Measurements from ENCODE around the gene CHRNA4.
"Not testable (repeated sequence)": the region's sequence is repeated elsewhere in the genome, so short reads cannot be mapped to it uniquely, and the experiment has no call there.

CHRNA4 gene

DNA sequence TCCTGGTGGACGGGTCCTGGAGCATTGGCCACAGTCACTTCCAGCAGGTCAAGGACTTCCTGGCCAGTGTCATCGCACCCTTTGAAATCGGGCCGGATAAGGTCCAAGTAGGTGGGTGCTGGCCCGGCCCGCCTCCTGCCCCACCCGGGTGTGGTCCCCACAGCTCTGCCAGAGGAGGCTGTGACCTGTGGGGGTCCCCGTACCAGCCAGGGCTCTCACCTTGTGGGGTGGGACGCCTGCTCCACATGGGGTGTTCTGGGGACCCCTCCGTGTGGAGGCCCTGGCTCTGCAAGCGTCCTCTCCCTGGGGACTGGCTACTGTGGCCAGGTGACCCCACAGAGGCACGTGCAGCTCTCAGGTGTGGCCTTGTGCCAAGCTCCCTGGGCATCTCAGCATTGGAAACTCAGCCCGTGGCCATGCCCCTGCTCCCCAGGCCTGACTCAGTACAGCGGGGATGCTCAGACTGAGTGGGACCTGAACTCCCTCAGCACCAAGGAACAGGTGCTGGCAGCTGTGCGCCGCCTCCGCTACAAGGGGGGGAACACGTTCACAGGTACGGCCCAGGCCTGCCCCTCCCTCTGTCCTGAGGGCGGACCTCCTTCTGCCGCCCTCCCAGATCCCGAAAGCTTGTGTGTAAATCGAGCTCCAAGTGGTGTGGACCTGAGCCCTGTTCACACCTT lies 53.5 kb downstream of the CHRNA4 start:
- no peak for DNase-seq

DNA sequence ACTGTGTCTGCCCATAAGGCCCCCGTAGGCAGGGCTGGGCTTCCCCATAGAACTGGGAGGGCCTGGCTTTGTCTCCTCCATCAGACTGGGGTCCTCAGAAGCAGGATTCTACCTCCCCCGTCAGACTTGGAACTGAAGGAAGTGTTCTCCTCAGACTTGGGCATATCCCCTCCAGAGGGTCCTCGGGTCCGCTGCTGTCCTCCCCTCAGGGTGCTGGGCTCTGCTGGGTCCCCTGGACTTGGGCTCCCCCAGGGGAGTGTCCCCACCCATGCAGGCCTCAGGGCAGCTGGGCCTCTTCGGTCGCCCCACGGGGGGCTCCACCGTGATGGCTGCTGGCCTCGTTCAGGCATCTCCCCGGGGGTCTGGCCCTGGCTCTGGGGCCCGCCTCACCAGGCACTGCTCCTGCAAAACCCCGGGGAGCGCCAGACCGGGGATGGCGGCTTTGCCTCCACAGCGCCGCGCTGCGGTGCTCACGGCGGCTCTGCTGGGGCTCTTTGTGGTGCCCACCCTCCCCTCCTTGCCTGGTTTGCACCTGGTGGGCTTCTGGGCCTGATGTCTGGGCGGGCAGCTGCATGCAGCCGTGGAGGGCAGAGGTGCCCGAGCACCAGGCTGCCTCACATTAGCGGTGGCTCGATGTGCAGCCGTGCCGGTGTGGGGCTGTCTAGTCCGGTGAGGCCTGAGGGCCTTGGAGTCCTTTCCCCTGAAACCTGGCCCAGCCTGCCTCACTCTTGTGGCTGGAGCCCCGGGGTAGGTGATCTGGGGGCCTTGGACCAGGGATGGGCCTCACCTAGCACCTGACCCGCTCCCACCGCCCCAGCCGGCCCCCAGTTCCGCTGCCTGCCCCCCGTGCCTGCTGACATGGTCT lies 54.2 kb downstream of the CHRNA4 start:
- DNase-seq: no peak

DNA sequence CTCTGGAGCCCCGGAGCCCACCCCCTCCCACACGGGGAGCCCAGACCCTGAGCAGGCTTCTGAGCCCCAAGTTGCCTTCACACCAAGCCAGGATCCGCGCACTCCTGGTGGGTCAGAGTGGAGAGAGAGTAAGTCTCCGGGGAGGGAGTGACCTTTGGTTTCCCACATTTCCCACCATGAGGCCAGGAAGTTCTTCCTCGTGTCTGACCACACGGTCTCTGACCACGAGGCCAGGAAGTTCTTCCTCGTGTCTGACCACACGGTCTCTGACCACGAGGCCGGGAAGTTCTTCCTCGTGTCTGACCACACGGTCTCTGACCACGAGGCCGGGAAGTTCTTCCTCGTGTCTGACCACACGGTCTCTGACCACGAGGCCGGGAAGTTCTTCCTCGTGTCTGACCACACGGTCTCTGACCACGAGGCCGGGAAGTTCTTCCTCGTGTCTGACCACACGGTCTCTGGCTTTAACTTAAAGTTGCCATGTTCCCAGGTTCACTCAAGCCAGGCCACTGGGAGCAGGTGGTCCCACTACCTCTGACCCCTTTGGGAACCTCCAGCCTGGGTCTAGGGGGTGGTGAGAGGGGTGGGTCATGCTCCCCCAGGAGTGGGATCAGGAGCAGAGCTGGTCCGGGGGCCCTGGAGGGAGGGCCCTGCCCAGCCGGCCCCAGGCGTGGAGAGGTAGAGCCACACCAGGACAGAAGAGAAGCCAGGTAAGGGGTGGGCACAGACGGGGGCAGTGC lies 55.0 kb downstream of the CHRNA4 start:
- DNase-seq: not testable (repeated sequence)

DNA sequence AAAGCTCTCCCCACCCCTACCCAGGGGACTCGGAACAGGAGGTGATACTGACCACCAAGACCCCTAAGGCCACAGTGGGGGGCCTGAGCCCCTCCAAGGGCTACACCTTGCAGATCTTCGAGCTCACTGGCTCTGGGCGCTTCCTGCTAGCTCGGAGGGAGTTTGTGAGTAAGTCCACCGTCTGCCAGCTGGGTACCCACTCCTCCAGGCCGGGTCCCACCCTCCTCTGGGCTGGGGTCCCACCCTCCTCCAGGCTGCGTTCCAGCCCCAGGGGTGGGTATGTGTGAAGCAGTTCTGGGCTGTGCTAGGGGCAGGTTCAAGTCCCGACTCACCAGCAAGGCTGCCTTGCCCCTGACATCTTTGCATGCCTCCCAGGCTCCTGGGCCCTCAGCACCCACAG lies 55.8 kb downstream of the CHRNA4 start:
- no peak for DNase-seq

DNA sequence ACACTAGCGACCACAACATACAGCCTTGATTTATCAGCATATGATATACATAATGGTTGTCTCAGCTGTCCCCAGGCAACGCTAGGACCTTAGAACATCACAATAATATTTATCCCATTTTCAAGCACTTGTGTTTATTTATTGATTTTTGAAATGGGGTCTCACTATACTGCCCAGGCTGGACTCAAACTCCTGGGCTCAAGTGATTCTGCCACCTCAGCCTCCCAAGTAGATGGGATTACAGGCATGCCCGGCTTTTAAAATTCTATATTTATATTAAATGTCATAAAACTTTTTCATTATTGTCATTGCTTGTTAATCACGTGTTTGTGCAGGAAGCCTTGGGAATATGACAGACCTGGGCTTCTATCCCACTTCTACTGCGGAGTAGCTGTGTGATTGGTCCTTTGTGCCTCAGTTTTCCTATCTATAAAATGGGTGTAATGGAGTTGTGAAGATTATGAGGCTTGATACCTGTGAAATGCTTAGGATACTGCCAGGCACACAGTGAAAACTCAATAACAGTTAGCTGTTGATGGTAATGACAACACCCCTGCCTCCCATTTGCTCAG lies 58.0 kb downstream of the CHRNA4 start:
- DNase-seq: no peak

DNA sequence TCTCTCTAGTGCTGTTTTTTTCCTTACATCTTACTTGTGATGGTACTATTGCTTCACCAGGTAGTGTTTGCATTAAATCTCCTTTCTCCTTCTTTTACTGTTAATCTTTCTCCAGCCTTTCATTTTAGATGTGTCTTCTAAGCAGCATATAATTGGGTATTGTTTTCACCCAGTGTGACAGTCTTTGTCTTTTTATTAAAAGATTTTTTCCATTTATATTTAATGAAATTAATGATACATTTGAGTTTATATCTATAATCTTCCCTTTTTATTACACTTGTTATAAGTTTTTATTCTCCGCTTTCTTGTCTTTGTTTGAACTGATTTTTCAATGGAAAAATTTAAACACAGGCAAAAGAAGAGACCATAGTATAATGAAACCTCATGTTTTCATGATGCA lies 59.5 kb downstream of the CHRNA4 start:
- DNase-seq: no peak

DNA sequence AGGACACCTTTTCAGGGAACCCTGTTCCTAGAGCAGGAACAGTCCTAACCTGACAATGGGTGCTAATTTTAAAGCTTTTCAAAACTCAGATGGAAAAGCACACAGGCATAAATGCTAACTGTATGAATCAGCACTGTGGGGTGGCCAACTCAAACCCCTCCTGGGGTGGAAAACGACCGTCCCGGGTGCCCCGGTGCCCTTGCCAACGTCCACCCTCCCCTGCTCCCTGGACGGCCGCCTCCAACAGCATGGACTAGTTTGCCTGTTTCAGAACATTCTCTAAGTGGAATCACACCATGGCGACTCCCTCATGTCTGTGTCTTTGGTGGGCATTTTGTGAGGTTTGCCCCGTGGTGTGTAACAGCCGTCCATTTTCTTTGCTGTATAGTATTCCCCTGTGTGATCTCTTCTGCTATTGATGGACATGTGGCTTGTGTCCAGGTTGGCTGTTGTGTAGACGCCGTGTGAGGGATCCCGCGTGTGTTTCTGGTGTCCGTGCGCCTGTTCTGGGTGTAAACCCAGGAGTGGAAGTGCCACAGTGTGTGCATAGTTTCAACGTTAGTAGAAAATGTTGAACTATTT lies 62.3 kb downstream of the CHRNA4 start:
- DNase-seq: no peak

DNA sequence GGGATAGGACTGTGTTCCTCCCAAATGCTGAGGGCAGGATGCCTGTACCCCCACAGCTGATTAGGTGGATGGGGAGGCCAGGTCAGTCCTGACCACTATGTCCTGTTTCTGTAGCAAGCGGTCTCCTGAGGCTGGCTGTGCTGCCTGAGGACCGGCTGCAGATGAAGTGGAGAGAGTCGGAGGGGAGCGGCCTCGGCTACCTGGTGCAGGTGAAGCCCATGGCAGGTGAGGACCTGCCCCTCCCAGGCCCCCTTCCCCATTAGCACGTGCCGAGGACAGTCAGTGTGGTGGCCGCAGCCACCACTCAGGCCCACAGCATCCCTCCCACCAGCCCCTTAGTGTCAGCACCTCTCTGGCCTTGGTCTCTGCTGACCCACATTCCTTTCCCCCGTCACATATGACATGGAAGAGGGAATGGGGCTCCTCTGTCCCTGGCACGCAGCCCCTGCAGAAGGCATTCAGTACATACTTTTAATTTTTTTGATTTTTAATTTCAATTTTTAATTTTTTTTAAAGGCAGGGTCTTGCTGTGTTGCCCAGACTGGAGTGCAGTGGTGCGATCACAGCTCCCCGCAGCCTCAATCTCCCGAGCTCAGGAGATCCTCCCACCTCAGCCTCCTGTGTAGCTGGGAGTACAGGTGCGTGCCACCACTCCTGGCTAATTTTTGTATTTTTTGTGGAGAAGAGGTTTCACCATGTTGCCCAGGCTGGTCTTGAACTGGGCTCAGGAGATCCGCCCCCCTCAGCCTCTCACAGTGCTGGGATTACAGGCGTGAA lies 63.2 kb downstream of the CHRNA4 start:
- DNase-seq: no peak

DNA sequence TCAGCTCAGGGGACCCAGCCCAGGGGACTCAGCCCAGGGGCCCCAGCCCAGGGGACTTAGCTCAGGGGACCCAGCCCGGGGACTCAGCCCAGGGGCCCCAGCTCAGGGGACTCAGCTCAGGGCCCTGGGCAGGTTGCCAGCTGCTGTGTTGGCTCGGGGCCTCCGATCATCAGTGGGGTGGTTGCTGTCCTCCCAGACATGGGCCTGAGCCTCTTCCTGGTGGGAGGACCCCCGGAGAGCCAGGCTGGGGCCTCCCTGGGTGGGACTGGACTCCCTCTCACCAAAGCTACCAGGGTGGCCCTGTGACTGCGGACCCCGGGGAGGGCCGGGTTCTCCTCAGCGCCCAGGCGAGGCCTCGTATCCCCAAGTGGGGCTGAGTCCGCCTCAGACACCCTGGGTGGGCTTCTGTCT lies 63.8 kb downstream of the CHRNA4 start:
- DNase-seq: no peak

DNA sequence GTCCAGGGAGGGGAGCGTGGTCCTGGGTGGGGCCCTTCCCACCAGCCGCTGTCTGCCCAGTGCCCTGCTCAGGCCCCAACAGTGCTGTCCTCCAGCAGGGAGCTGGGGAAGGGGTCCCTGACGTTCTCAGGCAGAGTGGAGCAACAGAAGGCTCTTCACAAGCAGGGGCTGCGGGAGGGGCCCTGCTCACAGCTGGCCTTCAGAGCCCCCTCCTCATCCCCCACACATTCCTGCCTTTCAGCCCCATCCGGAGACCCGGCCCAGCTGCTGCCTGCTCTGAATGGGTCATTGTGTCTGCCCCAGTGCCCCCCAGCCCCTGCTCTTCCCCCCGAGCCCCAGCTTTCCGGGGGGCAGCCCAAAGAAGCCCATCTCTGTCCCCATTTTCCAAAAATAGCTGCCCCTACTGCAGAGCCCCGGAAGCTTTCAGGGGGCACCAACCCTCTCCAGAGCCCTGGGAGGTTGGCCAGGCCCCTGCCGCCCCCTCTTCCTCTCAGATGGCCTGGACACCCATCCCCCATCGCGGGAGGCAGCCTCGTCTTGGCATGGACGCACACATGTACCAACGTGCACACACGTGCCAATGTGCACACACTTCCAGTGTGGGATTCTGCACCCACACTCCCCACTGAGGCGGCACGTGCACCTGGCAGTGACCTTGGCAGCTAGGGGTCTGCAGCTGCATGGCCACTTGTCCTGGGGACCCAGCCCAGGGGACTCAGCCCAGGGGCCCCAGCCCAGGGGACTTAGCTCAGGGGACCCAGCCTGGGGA lies 64.4 kb downstream of the CHRNA4 start:
- DNase-seq: no peak

DNA sequence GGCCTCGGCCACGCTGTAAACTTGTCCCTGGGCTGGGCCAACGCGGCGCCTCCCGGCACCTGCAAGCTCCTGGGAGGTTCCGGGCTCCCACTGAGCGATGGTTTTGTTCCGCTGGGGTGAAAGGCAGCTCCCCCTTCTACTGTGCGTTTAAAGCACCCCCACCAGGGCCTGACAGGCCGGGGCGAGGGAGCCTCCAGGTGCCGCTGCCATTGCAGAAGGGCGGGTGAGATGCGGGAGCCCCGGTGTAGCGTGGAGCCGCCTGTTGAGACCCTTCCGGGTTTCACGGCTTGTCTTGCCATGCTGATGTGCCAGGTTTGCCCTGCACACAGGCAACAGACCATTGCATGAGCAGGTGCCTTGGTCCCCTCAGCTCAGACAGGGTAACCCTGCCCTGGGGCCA lies 65.3 kb downstream of the CHRNA4 start:
- no peak for DNase-seq

DNA sequence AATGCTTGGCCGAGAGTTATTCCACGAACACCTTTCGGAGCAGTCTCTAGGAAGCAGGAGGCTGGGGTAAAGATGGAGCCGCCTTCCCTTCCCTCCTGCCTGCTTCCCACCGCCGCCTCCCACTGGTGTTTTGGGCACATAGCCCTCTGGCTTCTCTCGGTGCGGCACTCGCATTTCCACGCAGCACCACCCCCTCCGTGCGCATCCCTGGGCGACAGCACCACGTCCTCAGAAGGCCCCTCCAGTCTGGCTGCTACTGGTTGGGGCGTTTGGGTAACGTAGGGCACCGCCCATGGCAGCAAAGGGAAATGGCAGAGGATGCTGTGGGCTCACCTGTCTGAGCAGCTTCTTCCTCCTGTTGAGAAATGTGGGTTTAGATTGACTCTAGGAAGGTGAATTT lies 65.7 kb downstream of the CHRNA4 start:
- DNase-seq: no peak

DNA sequence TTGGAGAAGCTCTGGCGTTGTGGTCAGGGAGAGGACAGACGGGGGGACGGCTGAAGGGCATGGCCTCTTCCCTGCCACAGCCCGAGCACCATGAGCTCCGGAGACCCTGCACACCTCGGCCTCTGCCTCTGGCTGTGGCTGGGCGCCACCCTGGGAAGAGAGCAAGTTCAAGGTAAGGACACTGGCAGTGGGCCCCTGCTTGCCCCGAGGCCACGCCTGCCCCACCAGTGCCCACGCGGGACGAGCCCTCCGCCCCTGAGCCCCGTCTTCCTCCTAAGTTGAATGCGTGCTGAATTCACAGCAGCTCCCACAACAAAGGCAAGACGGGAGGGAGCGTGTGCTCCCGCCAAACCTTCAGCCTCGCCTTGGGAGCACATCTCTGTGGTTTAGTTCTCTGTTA lies 66.1 kb downstream of the CHRNA4 start:
- DNase-seq: no peak

DNA sequence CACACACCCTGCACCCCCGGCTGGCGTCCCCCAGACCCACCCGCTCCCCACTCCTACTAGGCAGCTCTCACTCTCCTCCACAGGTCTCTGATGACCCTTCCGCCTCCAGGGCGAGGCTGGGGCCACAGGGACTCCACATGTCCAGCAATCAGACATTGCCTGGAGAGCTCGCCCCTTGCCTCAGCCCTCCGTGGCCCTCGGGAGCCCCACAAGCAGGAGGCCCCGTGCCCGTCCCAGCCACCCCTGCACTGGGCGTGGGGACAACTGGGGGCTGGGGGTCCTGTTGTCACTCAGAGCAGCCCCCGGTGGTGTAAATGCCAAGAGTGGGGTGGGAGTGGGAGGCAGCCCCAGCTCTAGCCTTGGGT lies 66.6 kb downstream of the CHRNA4 start:
- DNase-seq: no peak

DNA sequence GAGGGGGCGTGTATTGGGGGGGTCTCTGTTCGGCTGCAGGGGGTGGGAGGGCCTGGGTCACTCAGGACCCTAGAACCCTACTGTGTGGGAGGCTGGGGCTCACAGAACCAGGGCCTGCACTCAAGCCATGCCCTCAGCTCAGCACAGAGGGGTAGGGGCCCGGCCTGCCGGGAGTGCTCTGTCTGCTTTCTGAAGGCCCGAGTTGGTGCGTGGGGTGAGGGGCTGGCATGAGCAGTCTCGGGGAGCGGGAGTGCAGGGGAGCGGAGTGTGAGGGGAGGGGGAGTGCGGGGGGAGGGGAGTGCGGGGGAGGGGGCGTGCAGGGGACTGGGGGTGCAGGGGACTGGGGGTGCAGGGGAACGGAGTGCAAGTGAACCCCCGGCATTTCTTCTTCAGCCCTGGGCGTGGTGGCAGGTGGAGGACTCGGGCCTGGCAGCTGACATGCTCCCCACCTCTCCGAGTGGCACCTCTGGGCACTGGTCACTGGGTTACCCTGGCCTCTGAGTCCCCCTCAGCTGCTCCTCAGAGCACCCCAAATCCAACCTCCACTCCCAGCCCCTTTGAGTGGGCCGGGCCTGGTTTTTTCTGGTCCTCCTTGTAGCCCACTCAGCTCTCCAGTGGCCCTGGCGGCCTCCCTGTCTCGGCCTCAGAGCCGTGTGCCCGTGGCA lies 67.1 kb downstream of the CHRNA4 start:
- no peak for DNase-seq

DNA sequence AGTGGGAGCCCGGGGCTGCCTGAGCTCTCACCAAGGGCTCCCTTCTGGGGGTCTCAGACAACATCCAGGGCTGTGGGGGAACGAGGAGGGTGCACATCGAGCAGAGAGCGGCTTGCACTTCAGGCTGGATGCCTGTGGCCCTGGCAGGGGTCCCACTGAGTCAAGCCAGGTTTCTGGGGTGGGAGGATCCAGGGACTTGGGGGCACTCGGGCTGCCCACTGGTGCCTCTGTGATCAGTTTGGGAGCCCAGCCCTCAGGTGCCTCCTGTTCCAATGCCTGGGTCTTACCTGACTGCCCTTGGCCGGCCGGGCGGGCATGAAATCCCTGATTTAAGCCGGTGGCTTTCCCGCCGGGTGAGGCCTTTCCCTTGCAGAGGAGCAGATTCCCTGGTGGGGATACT lies 67.7 kb downstream of the CHRNA4 start:
- DNase-seq: no peak
